GM12891 (cell line): Measurements from ENCODE around the gene LYSMD1.

Experiments
- POLR2A ChIP-seq: IDR thresholded peaks from 2 replicates; pipeline ENCODE4 v1.6.1; 2011; ENCODE audit warnings: low read depth, low read length, control low read depth
- POU2F2 ChIP-seq: IDR thresholded peaks from 2 replicates; pipeline ENCODE4 v1.6.1; 2011; ENCODE audit warnings: low read depth, mild to moderate bottlenecking, control low read depth, low read length, moderate library complexity

DNA sequence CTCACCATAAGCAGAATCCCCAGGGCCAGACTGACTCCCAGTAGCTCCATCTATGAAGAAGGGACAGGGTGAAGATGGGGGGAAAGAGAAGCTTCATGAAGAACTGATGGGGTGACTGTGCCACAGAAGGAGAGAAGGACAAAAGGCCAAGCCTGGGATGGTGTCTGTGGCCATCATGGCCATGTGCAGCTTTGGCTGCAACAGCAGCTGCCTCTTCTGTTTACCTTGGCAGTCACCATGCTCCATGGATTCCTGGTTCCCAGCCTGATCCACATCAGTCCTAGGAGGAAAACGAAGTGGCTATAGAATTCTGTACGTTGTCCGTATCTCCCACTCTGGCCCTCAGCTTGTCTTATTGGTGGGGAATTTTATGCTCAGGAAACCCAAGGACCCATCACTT, 31.3 kb downstream of the LYSMD1 start:
- TF ChIP-seq POU2F2 (no peak), POLR2A (no peak)
